HL-60/S4 treated with retinoic acid at 250 ng/mL for 4 days and 3 days (cell line): ENCODE results near the gene METTL13.
"Not testable (repeated sequence)": the region's sequence is repeated elsewhere in the genome, so short reads cannot be mapped to it uniquely, and the experiment has no call there.

Experiments
- in situ Hi-C: fragments of 300-500 bp; cut with MboI; formaldehyde crosslinking; loops from 2 replicates; pipeline ENCODE4 v1.7.0; 2022; ENCODE audit warnings: low sequenced_read_pairs

The METTL13 gene

GRCh38 chr1:171763764-171764163 is 17.7 kb upstream of the METTL13 start:
- in situ Hi-C loops: no loop called here

- in situ Hi-C loops: no loop called here
Observed at GRCh38 chr1:171769171-171769570, 12.3 kb upstream of the METTL13 start.

GRCh38 chr1:171769754-171770153 is 11.7 kb upstream of the METTL13 start:
- in situ Hi-C loops: no loop called here

- in situ Hi-C loops: no loop called here
Observed at GRCh38 chr1:171772312-171772711, 9.1 kb upstream of the METTL13 start.

- in situ Hi-C loops: no loop called here
Observed at GRCh38 chr1:171780583-171781175, 781 bp upstream of the METTL13 start.

- in situ Hi-C loops: no loop called here
Observed at GRCh38 chr1:171783816-171784530, 2.5 kb downstream of the METTL13 start.

GRCh38 chr1:171784784-171785183 is 3.3 kb downstream of the METTL13 start:
- in situ Hi-C loops: no loop called here

GRCh38 chr1:171785766-171786165 is 4.3 kb downstream of the METTL13 start:
- in situ Hi-C loops: no loop called here

- in situ Hi-C loops: no loop called here
Observed at GRCh38 chr1:171786534-171786933, 5.1 kb downstream of the METTL13 start.

- in situ Hi-C loops: no loop called here
Observed at GRCh38 chr1:171787686-171788480, 6.4 kb downstream of the METTL13 start.

- in situ Hi-C loops: no loop called here
Observed at GRCh38 chr1:171788696-171789095, 7.2 kb downstream of the METTL13 start.

GRCh38 chr1:171790318-171790717 is 8.9 kb downstream of the METTL13 start:
- in situ Hi-C loops: no loop called here

GRCh38 chr1:171792656-171793369 is 11.4 kb downstream of the METTL13 start:
- in situ Hi-C loops: no loop called here

- in situ Hi-C loops: no loop called here
Observed at GRCh38 chr1:171793636-171794035, 12.2 kb downstream of the METTL13 start.

GRCh38 chr1:171794085-171794484 is 12.6 kb downstream of the METTL13 start:
- in situ Hi-C loops: no loop called here

- in situ Hi-C loops: no loop called here
Observed at GRCh38 chr1:171796592-171796991, 15.1 kb downstream of the METTL13 start.

GRCh38 chr1:171798311-171798710 is 16.9 kb downstream of the METTL13 start:
- in situ Hi-C loops: no loop called here

- in situ Hi-C loops: no loop called here
Observed at GRCh38 chr1:171798765-171799164, 17.3 kb downstream of the METTL13 start.

- in situ Hi-C loops: no loop called here
Observed at GRCh38 chr1:171799166-171799565, 17.7 kb downstream of the METTL13 start.

GRCh38 chr1:171799698-171800097 is 18.2 kb downstream of the METTL13 start:
- in situ Hi-C loops: not testable (repeated sequence)

GRCh38 chr1:171800342-171800741 is 18.9 kb downstream of the METTL13 start:
- in situ Hi-C loops: no loop called here
